ENCODE data around the gene NRXN3.

NRXN3 gene

DNA sequence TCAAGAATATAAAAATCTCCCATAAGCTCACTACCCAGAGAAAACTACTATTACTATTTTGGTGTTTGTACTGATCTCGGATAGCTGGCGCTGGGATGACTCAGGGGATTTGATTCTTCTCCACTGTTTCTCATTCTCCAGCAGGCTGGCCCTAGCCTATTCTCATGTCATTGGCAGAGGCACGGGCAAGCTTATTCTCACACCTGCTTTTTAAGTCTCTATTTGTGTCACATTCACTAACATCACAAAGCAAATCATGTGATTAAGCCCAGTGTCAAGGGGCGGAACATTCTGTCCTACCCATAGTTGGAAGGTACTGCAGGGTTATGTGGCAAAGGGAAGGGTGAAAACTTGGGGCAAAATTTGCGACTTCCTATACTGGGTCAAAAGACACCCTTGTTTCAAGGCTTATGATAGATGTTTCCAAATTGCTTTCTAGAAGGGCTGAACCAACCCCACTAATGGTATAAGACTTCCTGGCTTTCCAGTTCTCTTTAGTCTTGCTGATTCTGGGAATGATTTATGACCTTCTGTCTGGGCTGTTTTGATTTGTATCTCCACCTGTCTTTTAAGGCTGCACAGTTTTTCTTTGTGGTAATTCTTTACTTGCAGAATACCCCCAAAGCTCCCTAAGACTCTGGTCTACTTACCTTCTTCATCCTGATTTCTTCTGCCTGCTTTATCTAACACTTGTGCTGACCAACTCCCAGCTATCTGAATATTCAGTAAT is 406.4 kb downstream of the NRXN3 start:
- Histone ChIP-seq H3K9me3 (ENCODE audit: control insufficient read depth, insufficient read depth, low read length) (peaks cover 23% of the 10 kb centered on the region), H3K36me3 (ENCODE audit: control insufficient read depth, insufficient read depth, low read length) (no peaks in the 10 kb centered on the region)

DNA sequence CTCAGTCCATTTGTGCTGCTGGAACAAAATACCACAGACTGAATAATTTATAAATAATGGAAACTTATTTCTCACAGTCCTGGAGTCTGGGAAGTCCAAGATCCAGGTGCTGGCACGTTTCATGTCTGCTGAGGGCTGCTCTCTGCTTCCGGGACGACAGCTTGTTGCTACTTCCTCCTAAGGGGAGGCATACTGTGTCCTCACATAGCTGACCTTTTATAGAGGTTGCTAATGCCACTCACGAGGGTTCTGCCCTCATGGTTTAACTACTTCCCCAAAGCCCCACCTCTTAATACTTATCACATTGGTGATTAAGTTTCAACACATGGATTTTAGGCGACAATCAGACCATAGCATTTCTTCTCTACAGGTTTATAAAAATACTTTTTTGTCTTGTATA is 411.1 kb downstream of the NRXN3 start:
- Histone ChIP-seq H3K36me3 (ENCODE audit: control insufficient read depth, insufficient read depth, low read length) (no peaks in the 10 kb centered on the region), H3K27ac (ENCODE audit: low read depth, low read length) (no peak overlapping the region), H3K4me1 (ENCODE audit: control insufficient read depth, insufficient read depth, low read length) (no peaks in the 10 kb centered on the region), H3K9ac (ENCODE audit: low read depth, low read length) (no peak overlapping the region), H3K9me3 (ENCODE audit: control insufficient read depth, insufficient read depth, low read length) (no peaks in the 10 kb centered on the region), H3K27me3 (ENCODE audit: control insufficient read depth, insufficient read depth, low read length) (no peaks in the 10 kb centered on the region), H3K4me3 (ENCODE audit: low read depth, low read length) (no peak overlapping the region)

More for the DNA sequence above, 406.4 kb downstream of the NRXN3 start:
- Histone ChIP-seq H3K4me1 (ENCODE audit: control insufficient read depth, insufficient read depth, low read length) (no peaks in the 10 kb centered on the region), H3K27me3 (ENCODE audit: control insufficient read depth, insufficient read depth, low read length) (no peaks in the 10 kb centered on the region), H3K9ac (ENCODE audit: low read depth, low read length) (no peak overlapping the region), H3K27ac (ENCODE audit: low read depth, low read length) (no peak overlapping the region), H3K4me3 (ENCODE audit: low read depth, low read length) (no peak overlapping the region)

DNA sequence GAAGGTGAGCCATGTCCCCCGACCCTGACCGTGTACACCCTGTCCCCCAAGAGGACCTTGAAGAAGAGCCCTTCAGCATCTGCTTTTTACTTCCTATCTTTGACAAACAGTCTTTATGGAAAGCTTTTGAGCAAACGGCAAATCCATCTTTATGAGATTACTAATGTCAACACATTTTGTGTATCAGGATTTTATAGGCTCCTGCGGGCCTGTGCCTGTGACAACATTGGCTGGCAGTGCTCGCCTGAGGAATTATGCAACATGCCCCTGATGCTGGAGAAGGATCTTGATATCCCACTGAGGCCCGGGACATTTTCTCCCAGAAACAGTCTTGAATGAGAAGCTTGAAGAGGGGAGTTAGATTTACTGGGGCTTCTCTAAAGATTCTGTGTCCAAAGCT is 416.5 kb downstream of the NRXN3 start:
- Histone ChIP-seq H3K4me1 (ENCODE audit: control insufficient read depth, insufficient read depth, low read length) (no peaks in the 10 kb centered on the region), H3K4me3 (ENCODE audit: low read depth, low read length) (no peak overlapping the region), H3K9ac (ENCODE audit: low read depth, low read length) (no peak overlapping the region), H3K36me3 (ENCODE audit: control insufficient read depth, insufficient read depth, low read length) (no peaks in the 10 kb centered on the region), H3K27me3 (ENCODE audit: control insufficient read depth, insufficient read depth, low read length) (no peaks in the 10 kb centered on the region), H3K27ac (ENCODE audit: low read depth, low read length) (no peak overlapping the region), H3K9me3 (ENCODE audit: control insufficient read depth, insufficient read depth, low read length) (no peaks in the 10 kb centered on the region)

DNA sequence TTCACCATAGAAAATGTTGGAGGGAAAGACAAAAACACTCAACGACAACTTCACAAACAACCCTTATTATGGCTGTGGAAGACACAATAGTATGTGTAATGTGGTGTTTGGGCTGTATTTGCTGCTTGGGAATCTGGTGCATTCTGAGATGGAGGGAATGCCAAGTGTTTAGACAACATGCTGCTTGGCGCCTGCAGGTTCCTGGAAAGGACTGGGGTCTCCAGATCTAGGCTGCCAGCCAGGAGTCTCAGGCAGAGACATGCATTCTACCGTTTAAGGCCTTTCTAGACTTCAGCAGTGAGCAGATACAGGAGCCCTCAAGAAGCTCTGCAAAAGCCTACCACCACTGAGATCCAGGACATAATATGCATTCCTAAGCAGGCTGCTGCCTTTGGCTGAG is 418.7 kb downstream of the NRXN3 start:
- Histone ChIP-seq H3K4me1 (ENCODE audit: control insufficient read depth, insufficient read depth, low read length) (no peaks in the 10 kb centered on the region), H3K4me3 (ENCODE audit: low read depth, low read length) (no peak overlapping the region), H3K9ac (ENCODE audit: low read depth, low read length) (no peak overlapping the region), H3K36me3 (ENCODE audit: control insufficient read depth, insufficient read depth, low read length) (no peaks in the 10 kb centered on the region), H3K9me3 (ENCODE audit: control insufficient read depth, insufficient read depth, low read length) (no peaks in the 10 kb centered on the region), H3K27ac (ENCODE audit: low read depth, low read length) (no peak overlapping the region), H3K27me3 (ENCODE audit: control insufficient read depth, insufficient read depth, low read length) (no peaks in the 10 kb centered on the region)

DNA sequence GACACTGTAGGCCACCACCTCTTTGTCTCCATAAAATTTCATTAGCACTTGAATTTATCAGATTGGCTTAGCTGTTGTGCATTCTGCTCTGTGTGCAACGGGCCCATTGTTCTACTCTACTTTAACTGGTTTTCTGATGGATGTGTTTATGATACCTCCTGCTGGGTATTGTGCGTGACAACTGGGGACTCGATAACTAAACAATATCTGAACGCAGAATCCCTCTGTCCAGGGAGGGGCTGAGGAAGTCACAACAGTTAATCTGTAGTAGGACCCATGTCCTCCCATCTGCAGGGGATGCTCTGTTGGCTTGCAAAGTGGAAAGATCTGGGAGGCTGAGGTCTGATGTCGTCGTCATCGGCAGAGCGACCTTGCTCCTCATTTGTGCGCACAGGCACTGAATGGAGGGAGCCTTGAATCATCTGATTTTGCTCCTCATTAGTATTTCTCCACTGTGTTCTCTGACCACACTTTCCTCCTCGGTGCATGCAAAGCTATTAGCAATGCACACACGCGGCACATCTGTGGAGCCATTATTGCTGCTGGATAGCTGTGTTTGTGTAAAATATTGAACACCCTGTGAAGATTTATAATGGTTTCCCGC is 422.5 kb downstream of the NRXN3 start:
- H3K36me3 ChIP-seq (ENCODE audit: control insufficient read depth, insufficient read depth, low read length): no peaks in the 10 kb centered on the region
- no peak overlapping the region for H3K27ac ChIP-seq (ENCODE audit: low read depth, low read length)
- H3K4me3 ChIP-seq (ENCODE audit: low read depth, low read length): no peak overlapping the region
- H3K9ac ChIP-seq (ENCODE audit: low read depth, low read length): no peak overlapping the region
- no peaks in the 10 kb centered on the region for H3K27me3 ChIP-seq (ENCODE audit: control insufficient read depth, insufficient read depth, low read length)
- no peaks in the 10 kb centered on the region for H3K4me1 ChIP-seq (ENCODE audit: control insufficient read depth, insufficient read depth, low read length)
- no peaks in the 10 kb centered on the region for H3K9me3 ChIP-seq (ENCODE audit: control insufficient read depth, insufficient read depth, low read length)

DNA sequence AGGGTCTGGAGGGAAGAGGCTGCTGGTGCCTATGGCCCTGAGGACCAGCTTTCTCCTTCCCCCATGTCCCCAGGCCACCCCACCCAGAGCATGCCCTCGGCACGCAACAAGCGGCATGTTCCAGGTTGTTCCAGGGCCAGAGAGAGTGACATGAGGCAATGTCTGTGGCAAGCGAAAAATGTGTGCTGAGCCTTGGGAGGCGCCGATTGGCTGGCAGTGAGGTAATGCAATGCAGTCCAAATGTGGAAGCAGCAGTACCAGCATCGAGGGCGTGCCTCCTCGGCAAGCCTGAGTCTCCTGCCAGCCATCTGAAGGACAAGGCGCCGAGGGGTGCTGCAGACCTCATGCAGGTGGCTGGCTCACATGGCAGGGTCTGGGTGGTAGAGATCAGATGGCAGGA is 423.8 kb downstream of the NRXN3 start:
- no peaks in the 10 kb centered on the region for H3K4me1 ChIP-seq (ENCODE audit: control insufficient read depth, insufficient read depth, low read length)
- H3K27ac ChIP-seq (ENCODE audit: low read depth, low read length): no peak overlapping the region
- peaks cover 5% of the 10 kb centered on the region for H3K27me3 ChIP-seq (ENCODE audit: control insufficient read depth, insufficient read depth, low read length)
- no peak overlapping the region for H3K9ac ChIP-seq (ENCODE audit: low read depth, low read length)
- no peaks in the 10 kb centered on the region for H3K9me3 ChIP-seq (ENCODE audit: control insufficient read depth, insufficient read depth, low read length)
- no peaks in the 10 kb centered on the region for H3K36me3 ChIP-seq (ENCODE audit: control insufficient read depth, insufficient read depth, low read length)
- H3K4me3 ChIP-seq (ENCODE audit: low read depth, low read length): no peak overlapping the region

DNA sequence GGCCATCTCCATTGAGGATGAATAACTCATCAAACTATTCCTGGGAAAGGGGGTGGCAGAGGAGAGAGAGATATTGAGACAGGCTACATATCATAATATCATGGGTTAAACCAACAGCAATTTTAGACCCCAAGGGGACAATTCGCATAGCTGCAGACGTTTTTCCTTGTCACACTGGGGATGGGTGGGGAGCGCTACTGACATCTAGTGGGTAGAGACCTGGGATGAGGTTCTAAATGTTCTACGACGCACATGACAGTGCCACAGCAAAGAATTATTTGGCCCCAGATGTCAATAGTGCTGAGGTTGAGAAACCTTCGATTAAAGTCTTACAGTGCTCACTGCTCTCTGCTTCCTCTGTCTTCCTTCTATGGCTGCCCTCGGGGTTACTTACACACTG is 425.6 kb downstream of the NRXN3 start:
- Histone ChIP-seq H3K27me3 (ENCODE audit: control insufficient read depth, insufficient read depth, low read length) (peaks cover 8% of the 10 kb centered on the region), H3K36me3 (ENCODE audit: control insufficient read depth, insufficient read depth, low read length) (no peaks in the 10 kb centered on the region), H3K4me1 (ENCODE audit: control insufficient read depth, insufficient read depth, low read length) (no peaks in the 10 kb centered on the region), H3K9ac (ENCODE audit: low read depth, low read length) (no peak overlapping the region), H3K27ac (ENCODE audit: low read depth, low read length) (no peak overlapping the region), H3K4me3 (ENCODE audit: low read depth, low read length) (no peak overlapping the region), H3K9me3 (ENCODE audit: control insufficient read depth, insufficient read depth, low read length) (no peaks in the 10 kb centered on the region)

DNA sequence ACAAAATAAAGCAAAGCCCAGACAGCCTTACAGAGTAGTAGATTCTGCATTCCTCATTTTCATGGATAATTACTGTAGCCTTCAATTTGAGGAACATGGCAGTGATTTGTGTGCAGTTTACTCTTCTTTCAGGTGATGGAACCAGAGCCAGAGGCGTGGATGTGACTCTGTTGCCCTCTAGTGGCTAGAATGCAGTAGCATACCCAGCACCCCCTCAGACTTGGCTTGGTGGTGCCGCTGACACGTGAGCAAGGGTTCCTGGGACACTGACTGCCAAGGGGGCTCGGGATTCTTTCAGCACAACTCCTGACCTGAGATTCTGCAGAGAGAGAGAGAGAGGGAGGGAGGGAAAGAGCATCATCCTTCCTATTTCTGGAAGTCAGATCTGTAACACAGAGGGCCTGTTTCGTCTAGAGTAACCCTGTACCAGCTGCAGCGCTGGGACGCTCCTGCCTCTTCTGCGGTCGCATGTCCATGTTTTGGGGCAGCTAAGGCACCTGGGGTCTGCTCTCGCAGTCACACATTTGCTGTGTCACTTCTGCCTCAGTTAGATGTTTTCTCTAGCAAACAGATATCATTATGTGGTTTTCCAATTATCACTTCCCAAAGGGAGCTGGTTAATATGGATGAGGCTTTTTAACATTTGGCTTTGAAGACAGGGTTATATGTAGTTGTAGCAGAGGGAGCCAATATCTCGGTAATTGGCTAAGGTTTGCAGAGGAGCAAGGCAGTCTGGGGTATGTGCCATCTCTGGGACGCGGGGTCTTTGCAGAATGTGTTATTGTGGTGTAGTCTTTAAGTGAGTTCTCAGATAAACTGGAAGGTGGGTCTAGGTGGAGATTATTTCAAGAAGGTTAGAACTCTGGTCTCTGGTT is 428.1 kb downstream of the NRXN3 start:
- no peak overlapping the region for H3K9ac ChIP-seq (ENCODE audit: low read depth, low read length)

DNA sequence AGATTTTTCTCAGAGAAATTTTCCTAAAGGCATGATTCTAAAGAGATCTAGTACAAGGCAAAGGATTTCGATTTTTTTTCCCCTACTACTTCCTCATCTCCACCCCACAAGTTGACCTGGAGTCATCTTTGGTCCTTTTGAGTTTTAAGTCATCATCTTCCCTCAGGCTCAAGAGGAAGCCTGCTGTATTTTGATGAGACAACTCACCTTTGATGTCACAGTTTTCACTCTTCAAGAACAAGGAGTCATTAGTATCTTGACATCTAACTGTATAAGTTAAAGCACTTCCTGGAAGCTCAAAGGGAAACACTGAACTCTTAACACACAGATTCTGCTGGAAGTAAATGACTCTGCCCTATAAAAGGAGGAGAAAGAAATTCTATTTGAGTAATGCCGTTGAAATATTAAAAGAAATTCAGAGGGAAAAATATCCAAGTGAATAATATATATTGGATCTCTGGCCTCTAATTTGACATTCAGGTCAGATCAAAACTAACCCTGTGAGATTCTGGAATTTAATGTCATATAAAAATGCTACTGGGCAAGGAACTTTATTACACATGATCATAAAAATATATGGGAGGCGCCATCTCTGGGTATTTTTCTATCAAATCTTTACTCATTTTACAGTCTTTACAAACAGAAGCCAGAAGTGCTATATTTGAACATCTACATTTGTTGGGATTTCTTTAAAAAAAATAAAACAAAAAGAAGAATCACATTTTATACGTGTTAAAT is 435.0 kb downstream of the NRXN3 start:
- H3K9me3 ChIP-seq (ENCODE audit: control insufficient read depth, insufficient read depth, low read length): no peaks in the 10 kb centered on the region
- no peaks in the 10 kb centered on the region for H3K4me1 ChIP-seq (ENCODE audit: control insufficient read depth, insufficient read depth, low read length)
- no peaks in the 10 kb centered on the region for H3K27me3 ChIP-seq (ENCODE audit: control insufficient read depth, insufficient read depth, low read length)
- H3K9ac ChIP-seq (ENCODE audit: low read depth, low read length): no peak overlapping the region
- no peak overlapping the region for H3K27ac ChIP-seq (ENCODE audit: low read depth, low read length)
- no peaks in the 10 kb centered on the region for H3K36me3 ChIP-seq (ENCODE audit: control insufficient read depth, insufficient read depth, low read length)
- no peak overlapping the region for H3K4me3 ChIP-seq (ENCODE audit: low read depth, low read length)

More for the DNA sequence above, 428.1 kb downstream of the NRXN3 start:
- Histone ChIP-seq H3K27me3 (ENCODE audit: control insufficient read depth, insufficient read depth, low read length) (peaks cover 8% of the 10 kb centered on the region), H3K9me3 (ENCODE audit: control insufficient read depth, insufficient read depth, low read length) (no peaks in the 10 kb centered on the region), H3K4me1 (ENCODE audit: control insufficient read depth, insufficient read depth, low read length) (no peaks in the 10 kb centered on the region), H3K27ac (ENCODE audit: low read depth, low read length) (no peak overlapping the region), H3K4me3 (ENCODE audit: low read depth, low read length) (no peak overlapping the region), H3K36me3 (ENCODE audit: control insufficient read depth, insufficient read depth, low read length) (no peaks in the 10 kb centered on the region)

DNA sequence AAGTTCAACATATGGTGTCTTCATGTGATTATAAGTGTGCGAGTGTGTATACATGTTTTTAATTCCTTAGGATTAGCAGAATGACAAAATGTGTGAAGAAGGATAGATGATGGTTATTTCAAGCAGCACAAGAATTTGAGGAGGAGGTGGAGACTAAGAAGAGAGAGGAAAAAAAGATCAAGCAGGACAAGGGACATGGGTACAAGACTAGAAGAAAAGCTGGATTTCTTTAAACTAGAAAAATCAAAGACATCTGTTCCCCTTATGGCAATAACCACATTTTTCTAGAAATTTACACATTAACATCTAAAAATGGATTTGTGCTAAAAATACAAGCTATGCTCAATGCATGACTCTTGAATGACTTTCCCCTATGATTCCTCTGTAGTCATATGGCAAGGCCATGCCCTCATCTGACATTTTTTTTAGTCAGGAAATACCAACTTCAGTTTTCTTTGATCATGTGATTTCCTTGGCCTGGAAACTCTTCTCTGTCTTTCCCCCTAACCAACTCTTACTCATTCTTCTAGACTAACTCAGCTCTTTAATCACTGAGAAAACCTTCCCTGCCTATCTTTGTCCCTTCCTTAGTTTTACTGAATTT is 435.8 kb downstream of the NRXN3 start:
- Histone ChIP-seq H3K4me1 (ENCODE audit: control insufficient read depth, insufficient read depth, low read length) (no peaks in the 10 kb centered on the region), H3K36me3 (ENCODE audit: control insufficient read depth, insufficient read depth, low read length) (no peaks in the 10 kb centered on the region), H3K9me3 (ENCODE audit: control insufficient read depth, insufficient read depth, low read length) (no peaks in the 10 kb centered on the region), H3K27me3 (ENCODE audit: control insufficient read depth, insufficient read depth, low read length) (no peaks in the 10 kb centered on the region), H3K4me3 (ENCODE audit: low read depth, low read length) (no peak overlapping the region), H3K9ac (ENCODE audit: low read depth, low read length) (no peak overlapping the region), H3K27ac (ENCODE audit: low read depth, low read length) (no peak overlapping the region)

All from HUES48 (cell line).